H1 (cell line): ENCODE data around the gene RTL5. TPM values are rescaled to one million over a fixed set of nuclear protein-coding genes. Genes with fewer than 3 reads are reported as not detected.

ENCODE experiments used
- CTCF ChIA-PET: fragments of 300-600 bp; sonication (Branson Sonifier 250); formaldehyde crosslinking; loops from one replicate; lab custom pipeline; 2021; ENCODE audit not compliant: partially characterized antibody; lab: Charles Lee
- POLR2A ChIA-PET: fragments of 300-600 bp; sonication (Branson Sonifier 250); formaldehyde crosslinking; loops from one replicate; lab custom pipeline; 2021; ENCODE audit warnings: inconsistent platforms; ENCODE audit not compliant: partially characterized antibody; lab: Charles Lee
- DNase-seq, 2 experiments: peaks; one replicate each; pipeline versions ENCODE4 v3.0.0 to v3.0.0-alpha.2; 2010 to 2022; ENCODE audit warnings: low spot score in 2 of 2, low read depth in 1 of 2, mixed read lengths in 1 of 2
- FAIRE-seq: peaks from 2 replicates; lab custom pipeline; 2011; peaks lifted over from hg19 to GRCh38; lab: Jason Lieb, UNC
- H2AFZ ChIP-seq: 2 replicates; pipeline ENCODE4 v1.8.1; 2012; ENCODE audit warnings: low read length, inconsistent platforms
- H2AK5ac ChIP-seq: 2 replicates; pipeline ENCODE4 v1.6.1; 2013; ENCODE audit warnings: low read depth, low read length
- H2BK120ac ChIP-seq: replicated peaks from 2 replicates; pipeline ENCODE3; 2013; ENCODE audit warnings: low read depth, low read length, inconsistent platforms
- H2BK12ac ChIP-seq: 2 replicates; pipeline ENCODE4 v1.6.1; 2013; ENCODE audit warnings: low read depth, low read length
- H2BK15ac ChIP-seq: 2 replicates; pipeline ENCODE4 v1.6.1; 2013; ENCODE audit warnings: low read length
- H2BK20ac ChIP-seq: 2 replicates; pipeline ENCODE4 v1.6.1; 2013; ENCODE audit warnings: low read length
- H2BK5ac ChIP-seq: 2 replicates; pipeline ENCODE4 v1.6.1; 2013; ENCODE audit warnings: low read depth, low read length
- H3K14ac ChIP-seq: 2 replicates; pipeline ENCODE4 v1.6.1; 2013; ENCODE audit warnings: inconsistent platforms; ENCODE audit not compliant: insufficient read length
- H3K18ac ChIP-seq: 2 replicates; pipeline ENCODE4 v1.6.1; 2013; ENCODE audit warnings: low read length; ENCODE audit errors: extremely low read depth
- H3K23ac ChIP-seq: 2 replicates; pipeline ENCODE4 v1.6.1; 2013; ENCODE audit warnings: inconsistent platforms; ENCODE audit not compliant: insufficient read length
- H3K23me2 ChIP-seq: 2 replicates; pipeline ENCODE4 v1.6.1; 2013; ENCODE audit warnings: low read depth, low read length
- H3K27ac ChIP-seq: 2 replicates; pipeline ENCODE4 v1.6.1; 2011; ENCODE audit warnings: low read depth, low read length, inconsistent platforms
- H3K27me3 ChIP-seq, 4 experiments: replicated peaks in 1 of 4; 1 replicate in 1 of 4; 2 replicates in 3 of 4; pipeline versions ENCODE4 v1.6.1 to v1.8.1; 2011 to 2013; ENCODE audit warnings: low read length in 3 of 4, mild to moderate bottlenecking in 3 of 4, inconsistent platforms in 2 of 4, mixed read lengths in 2 of 4, moderate library complexity in 1 of 4; ENCODE audit not compliant: control insufficient read depth in 3 of 4, insufficient read depth in 3 of 4; ENCODE audit errors: extremely low read depth in 1 of 4
- H3K36me3 ChIP-seq, 4 experiments: 2 replicates each; pipeline versions ENCODE4 v1.6.1 to v1.8.1; 2011 to 2013; ENCODE audit warnings: mild to moderate bottlenecking in 4 of 4, low read length in 3 of 4, moderate library complexity in 2 of 4, control low read depth in 1 of 4, inconsistent platforms in 1 of 4; ENCODE audit not compliant: insufficient read depth in 4 of 4, control insufficient read depth in 2 of 4
- H3K4ac ChIP-seq: replicated peaks from 2 replicates; pipeline ENCODE3; 2013; ENCODE audit warnings: low read length, low read depth, mixed read lengths, inconsistent platforms; ENCODE audit not compliant: insufficient read length
- H3K4me1 ChIP-seq, 4 experiments: replicated peaks in 1 of 4; 1 replicate in 1 of 4; 2 replicates in 3 of 4; pipeline versions ENCODE4 v1.6.1 to v1.8.1; 2011 to 2013; ENCODE audit warnings: low read length in 3 of 4, inconsistent platforms in 2 of 4, mixed read lengths in 1 of 4; ENCODE audit not compliant: insufficient read depth in 4 of 4, control insufficient read depth in 3 of 4
- H3K4me2 ChIP-seq, 2 experiments: 2 replicates each; pipeline versions ENCODE4 v1.6.1 to v1.8.1; 2011 to 2013; ENCODE audit warnings: low read depth in 2 of 2, low read length in 2 of 2, control low read depth in 1 of 2, inconsistent platforms in 1 of 2, mild to moderate bottlenecking in 1 of 2; ENCODE audit not compliant: insufficient read depth in 1 of 2
- H3K4me3 ChIP-seq, 4 experiments: fragments of 200-600, 300-600 bp in 1 of 4; sonication (generic), shearing (Covaris generic), sonication (Bioruptor Twin) in 1 of 4; 2 replicates each; pipeline versions ENCODE4 v1.5.1 to v1.8.1; 2011 to 2016; ENCODE audit warnings: low read length in 4 of 4, low read depth in 3 of 4, control low read depth in 2 of 4, inconsistent platforms in 2 of 4, mild to moderate bottlenecking in 2 of 4, mixed read lengths in 1 of 4, moderate library complexity in 1 of 4; ENCODE audit not compliant: insufficient read depth in 2 of 4; ENCODE audit errors: extremely low read depth in 1 of 4
- H3K56ac ChIP-seq: replicated peaks from 2 replicates; pipeline ENCODE3; 2013; ENCODE audit warnings: low read depth, mild to moderate bottlenecking, mixed read lengths, low read length, inconsistent platforms; ENCODE audit not compliant: insufficient read length
- H3K79me1 ChIP-seq: 2 replicates; pipeline ENCODE4 v1.6.1; 2013; ENCODE audit warnings: low read depth, low read length, control low read depth
- H3K79me2 ChIP-seq, 2 experiments: 2 replicates each; pipeline versions ENCODE4 v1.6.1 to v1.8.1; 2012 to 2013; ENCODE audit warnings: low read length in 2 of 2, mild to moderate bottlenecking in 2 of 2, inconsistent platforms in 1 of 2; ENCODE audit not compliant: insufficient read depth in 2 of 2, control insufficient read depth in 1 of 2
- H3K9ac ChIP-seq, 4 experiments: replicated peaks in 1 of 4; 1 replicate in 1 of 4; 2 replicates in 3 of 4; pipeline versions ENCODE4 v1.6.1 to v1.8.1; 2011 to 2013; ENCODE audit warnings: low read depth in 3 of 4, low read length in 3 of 4, control low read depth in 2 of 4, mild to moderate bottlenecking in 2 of 4, moderate library complexity in 2 of 4, inconsistent platforms in 1 of 4; ENCODE audit errors: extremely low read depth in 1 of 4
- H3K9me3 ChIP-seq, 2 experiments: 2 replicates each; pipeline versions ENCODE4 v1.6.1 to v1.8.1; 2012 to 2013; ENCODE audit warnings: mild to moderate bottlenecking in 2 of 2, moderate library complexity in 2 of 2, control low read depth in 1 of 2, inconsistent platforms in 1 of 2, low read depth in 1 of 2, low read length in 1 of 2, mixed read lengths in 1 of 2; ENCODE audit not compliant: insufficient read depth in 2 of 2
- H4K20me1 ChIP-seq, 2 experiments: replicated peaks in 1 of 2; 2 replicates each; pipeline versions ENCODE3 to v1.8.1; 2011 to 2013; ENCODE audit warnings: inconsistent platforms in 2 of 2, low read length in 2 of 2, mild to moderate bottlenecking in 1 of 2; ENCODE audit not compliant: insufficient read depth in 2 of 2, control insufficient read depth in 1 of 2
- H4K5ac ChIP-seq: 2 replicates; pipeline ENCODE4 v1.6.1; 2013; ENCODE audit warnings: low read length, low read depth, mixed read lengths, inconsistent platforms; ENCODE audit not compliant: insufficient read length
- H4K8ac ChIP-seq: 2 replicates; pipeline ENCODE4 v1.8.0; 2013; ENCODE audit warnings: mild to moderate bottlenecking, moderate library complexity, low read length, inconsistent platforms; ENCODE audit not compliant: insufficient read depth; ENCODE audit errors: extremely low read depth
- H4K91ac ChIP-seq: replicated peaks from 2 replicates; pipeline ENCODE3; 2013; ENCODE audit warnings: low read length, mixed read lengths, inconsistent platforms; ENCODE audit not compliant: insufficient read length
- BACH1 ChIP-seq: IDR thresholded peaks from 2 replicates; pipeline ENCODE4 v1.6.1; 2012; ENCODE audit warnings: low read length, improper control_type of control experiment
- CBX5 ChIP-seq: fragments of 300-800, 300-1000 bp; sonication (generic); IDR thresholded peaks from 2 replicates; pipeline ENCODE4 v1.7.1; 2016; ENCODE audit warnings: antibody characterized with exemption, low read length, low read depth
- POU5F1 ChIP-seq: IDR thresholded peaks from 2 replicates; pipeline ENCODE4 v1.6.1; 2011; ENCODE audit warnings: low read depth, mild to moderate bottlenecking, low read length, moderate library complexity
- RNF2 ChIP-seq: fragments of 200-900, 300-1000 bp; sonication (generic); IDR thresholded peaks from 2 replicates; pipeline ENCODE4 v1.7.1; 2016; ENCODE audit warnings: borderline replicate concordance, low read depth, mild to moderate bottlenecking, antibody characterized with exemption, low read length; ENCODE audit not compliant: poor library complexity, severe bottlenecking; ENCODE audit errors: missing control alignments
- WGBS, 2 experiments: shearing (Covaris generic) in 1 of 2; methylation state at CpG; one replicate each; pipeline versions ENCODE4 v1.1.6 to v1.1.7; 2013 to 2015; ENCODE audit warnings: low lambda C conversion rate in 2 of 2, mixed read lengths in 2 of 2, inconsistent platforms in 1 of 2, low coverage in 1 of 2, missing lambda C conversion rate in 1 of 2; ENCODE audit not compliant: insufficient replicate concordance in 2 of 2, insufficient coverage in 1 of 2, insufficient read length in 1 of 2; ENCODE audit errors: extremely low coverage in 1 of 2, missing lambda C conversion rate in 1 of 2; 5-methylcytosine and 5-hydroxymethylcytosine counted together
- polyA plus RNA-seq, 7 experiments: library from polyadenylated mRNA; depleted of rRNA in 3 of 7; stranded (reverse) in 5 of 7; unstranded in 2 of 7; fragments of >200 nt in 5 of 7; fragments of 200-250 nt in 2 of 7; gene quantifications; 1 replicate in 5 of 7; 2 replicates in 1 of 7; 4 replicates in 1 of 7; pipeline versions ENCODE4 v1.2.1 to v1.2.3, GENCODE V29; 2011 to 2013; ENCODE audit warnings: missing spikeins in 2 of 7, mixed read lengths in 2 of 7
- total RNA-seq: library from RNA; stranded (reverse); fragmentation: NEBNext Ultra II Directional; extraction: Animal tissue kit (Norgen Biotek cat#: 25700); gene quantifications from 2 replicates; pipeline ENCODE4 v1.2.1, GENCODE V29; 2021

The RTL5 gene
- total and polyA plus RNA-seq, 2 of the 8 experiments (the other 6 are each of a cell fraction or from before 2014, with no cell fraction given) = 0.57 to 1.9 TPM

DNA sequence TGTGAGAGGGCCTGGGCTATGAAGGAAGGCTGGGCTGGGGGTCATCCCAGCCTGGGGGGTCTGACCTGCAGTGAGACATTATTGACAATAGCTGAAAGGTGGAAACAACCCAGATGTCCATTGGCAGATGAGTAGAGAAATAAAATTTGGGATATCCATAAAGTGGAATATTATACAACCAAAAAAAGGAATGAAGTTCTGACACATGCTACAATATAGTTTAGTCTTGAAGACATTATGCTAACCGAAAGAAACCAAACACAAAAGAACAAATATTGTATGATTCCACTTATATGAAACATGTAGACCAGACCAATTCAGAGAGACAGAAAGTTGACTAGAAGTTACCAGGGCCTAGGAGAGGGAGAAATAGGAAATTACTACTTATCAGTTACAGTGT lies 44.7 kb downstream of the RTL5 start:
- no peak overlapping the region for H3K4ac ChIP-seq
- ChIA-PET CTCF (interaction anchor here (1.0 kb wide), 1 partner anchor 28 kb away, joined by 3 read pairs; no protein-coding TSS in a partner anchor), POLR2A (no interaction called here)
- no peak overlapping the region for H2BK5ac ChIP-seq
- H3K27me3 ChIP-seq = no peaks in the 10 kb centered on the region
- no peak overlapping the region for H3K4me3 ChIP-seq
- WGBS, 2 experiments = 91% methylated on average over 1 of the region's 1 CpG; no CpG with 5 or more reads in 1 of the 2 experiments
- no peak overlapping the region for H2AK5ac ChIP-seq
- no peak overlapping the region for H3K14ac ChIP-seq
- TF ChIP-seq CBX5 = no peak
- no peak for TF ChIP-seq RNF2
- TF ChIP-seq BACH1 = no peak
- no peak for TF ChIP-seq POU5F1
- TF ChIP-seq, all 59 proteins: peak for 0
- H3K18ac ChIP-seq = no peak overlapping the region
- H3K9me3 ChIP-seq = no peaks in the 10 kb centered on the region
- DNase-seq = no peak
- H2AFZ ChIP-seq = no peak overlapping the region
- no peaks in the 10 kb centered on the region for H3K79me1 ChIP-seq
- H2BK120ac ChIP-seq = no peak overlapping the region
- H3K23ac ChIP-seq = no peak overlapping the region
- H3K36me3 ChIP-seq = no peaks in the 10 kb centered on the region
- H4K20me1 ChIP-seq = no peaks in the 10 kb centered on the region
- no peak overlapping the region for H3K4me2 ChIP-seq
- no peak overlapping the region for H3K9ac ChIP-seq
- no peak overlapping the region for H4K91ac ChIP-seq
- H3K56ac ChIP-seq = no peak overlapping the region
- no peaks in the 10 kb centered on the region for H3K23me2 ChIP-seq
- no peak for FAIRE-seq
- H3K4me1 ChIP-seq = no peaks in the 10 kb centered on the region
- H2BK12ac ChIP-seq = no peak overlapping the region
- no peak overlapping the region for H4K8ac ChIP-seq
- H2BK20ac ChIP-seq = no peak overlapping the region
- no peak overlapping the region for H4K5ac ChIP-seq
- no peak overlapping the region for H2BK15ac ChIP-seq
- H3K27ac ChIP-seq = no peak overlapping the region
- H3K79me2 ChIP-seq = no peaks in the 10 kb centered on the region
